Stimulated activated CD8-positive, alpha-beta memory T cell treated with anti-CD3 and anti-CD28 coated beads, Interleukin-15, amount 100 ng/mL, for 24 hours (primary cell): ENCODE data around the gene WASF1.
"Not testable (repeated sequence)": the region's sequence is repeated elsewhere in the genome, so short reads cannot be mapped to it uniquely, and the experiment has no call there.

Experiments
- DNase-seq: peaks from one replicate; pipeline ENCODE4 v3.0.0-alpha.2; 2020; ENCODE audit warnings: low read depth

The WASF1 gene

GRCh38 chr6:110173506-110174132 is 5.9 kb downstream of the WASF1 start:
- no peak for DNase-seq

DNA sequence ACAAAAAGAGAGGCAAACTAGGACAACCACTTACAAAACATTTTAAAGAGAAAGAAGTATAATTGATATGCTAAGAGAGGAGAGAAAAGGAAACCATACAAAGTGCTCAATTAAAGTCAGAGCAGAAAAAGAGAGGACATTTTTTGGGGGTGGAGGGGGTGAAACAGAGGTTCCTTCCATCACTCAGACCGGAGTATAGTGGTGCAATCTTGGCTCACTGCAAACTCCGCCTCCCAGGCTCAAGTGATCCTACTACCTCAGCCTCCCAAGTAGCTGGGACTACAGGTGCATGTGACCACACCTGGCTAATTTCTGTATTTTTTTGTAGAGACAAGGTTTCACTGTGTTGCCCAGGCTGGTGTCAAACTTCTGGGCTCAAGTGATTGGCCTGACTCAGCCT is 9.4 kb downstream of the WASF1 start:
- DNase-seq, result no peak

DNA sequence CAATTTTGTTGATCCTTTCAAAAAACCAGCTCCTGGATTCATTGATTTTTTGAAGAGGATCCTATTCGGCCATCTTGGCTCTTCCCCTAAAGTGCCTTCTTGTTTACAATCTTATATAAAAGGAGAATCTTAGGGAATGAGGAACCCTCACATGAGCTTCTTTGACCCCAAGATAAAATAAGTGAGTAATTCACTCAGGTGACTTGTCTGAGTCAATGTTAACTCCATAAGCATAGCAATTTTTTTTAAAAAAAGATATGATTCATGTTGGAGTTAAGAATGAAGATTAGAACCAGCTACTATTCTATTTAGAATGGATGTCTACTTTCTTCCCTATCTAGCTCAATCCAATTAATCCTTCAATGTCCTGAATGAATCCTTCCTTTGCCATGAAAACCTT is 21.0 kb downstream of the WASF1 start:
- no peak for DNase-seq

GRCh38 chr6:110147870-110148269 is 31.6 kb downstream of the WASF1 start:
- DNase-seq, result no peak

GRCh38 chr6:110140650-110141049 is 38.8 kb downstream of the WASF1 start:
- DNase-seq, result no peak

GRCh38 chr6:110139052-110139451 is 40.4 kb downstream of the WASF1 start:
- no peak for DNase-seq

DNA sequence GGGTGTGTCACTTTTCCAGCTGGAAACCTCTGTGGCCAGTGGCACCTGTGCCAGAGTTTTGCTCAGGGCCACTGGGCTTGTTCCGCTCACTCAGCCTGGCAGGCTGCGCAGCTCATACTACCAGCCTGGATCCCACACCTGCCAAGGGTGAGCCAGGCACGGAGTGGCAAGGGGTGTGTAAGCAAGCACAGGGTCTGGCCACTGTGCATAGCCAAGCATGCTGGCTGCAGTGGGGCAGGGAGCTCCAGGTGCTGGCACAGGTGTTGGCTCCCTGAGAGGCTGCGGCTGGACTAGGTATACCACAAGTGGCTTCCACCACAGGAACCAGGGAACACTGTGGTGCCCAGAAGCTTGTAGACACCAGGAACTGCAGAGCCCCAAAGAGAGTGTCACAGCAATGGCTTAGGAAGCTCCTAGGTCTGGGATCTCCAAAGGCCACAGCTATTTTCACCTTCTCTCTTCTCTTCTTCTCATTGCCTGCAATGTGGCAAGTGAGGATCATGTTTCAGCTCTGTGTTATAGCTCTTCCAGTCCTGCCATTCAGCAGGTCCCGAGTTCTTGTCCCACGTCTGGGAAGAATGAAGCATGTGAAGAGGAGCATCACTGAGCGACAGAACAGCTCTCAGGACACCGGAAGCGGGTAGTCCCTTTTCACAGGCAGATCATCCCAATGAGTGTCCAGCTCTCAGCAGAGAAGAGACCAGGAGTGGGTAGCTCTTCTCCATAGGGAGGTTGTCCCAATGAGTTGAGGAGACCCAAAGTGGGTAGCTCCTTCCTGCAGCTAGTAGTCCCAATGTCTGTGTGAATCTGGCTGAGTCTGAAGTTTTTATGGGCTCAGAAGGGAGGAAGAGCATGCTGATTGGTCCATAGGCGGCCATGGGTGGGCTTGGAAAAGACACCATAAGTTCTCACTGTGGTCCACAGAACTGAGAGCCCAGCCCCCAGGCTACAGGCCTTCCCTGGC is 41.3 kb downstream of the WASF1 start:
- no peak for DNase-seq

GRCh38 chr6:110130362-110130761 is 49.1 kb downstream of the WASF1 start:
- DNase-seq, result no peak

DNA sequence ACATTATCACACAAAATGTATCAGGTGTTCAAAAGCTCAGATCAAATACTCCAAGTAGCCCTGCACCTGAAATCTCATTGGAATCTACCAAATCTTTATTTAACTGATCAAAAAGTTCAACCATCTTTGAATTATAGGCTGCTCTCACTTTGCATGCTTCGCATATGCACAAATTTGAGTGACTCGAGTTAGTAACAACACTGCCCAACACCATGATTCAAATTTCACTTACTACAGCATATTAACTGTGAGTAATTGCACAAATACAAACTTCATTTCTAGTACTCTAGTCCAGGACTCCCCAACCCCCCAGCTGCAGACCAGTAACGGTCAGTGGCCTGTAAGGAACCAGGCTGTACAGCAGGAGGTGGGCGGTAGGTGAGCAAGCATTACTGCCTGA is 51.1 kb downstream of the WASF1 start:
- DNase-seq, result no peak

DNA sequence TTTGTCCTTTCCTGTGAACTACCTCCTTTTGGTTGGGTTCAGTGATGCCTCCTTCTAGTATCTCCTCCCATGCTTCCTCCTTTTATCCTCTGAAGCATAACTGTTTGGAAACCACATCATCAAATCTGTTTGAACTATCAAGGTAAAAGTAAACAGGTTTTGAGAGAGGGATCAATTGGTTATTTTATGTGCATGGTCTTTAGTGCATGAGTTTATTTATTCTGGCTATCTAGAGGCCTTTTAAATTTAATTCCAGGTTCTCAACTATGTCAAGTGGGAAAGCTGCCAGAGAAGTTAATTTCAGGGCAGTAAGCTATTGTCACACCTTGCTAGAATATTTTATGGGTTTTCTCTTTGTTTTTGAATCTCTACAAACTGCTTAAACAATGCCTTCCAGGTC is 54.1 kb downstream of the WASF1 start:
- DNase-seq, result no peak

DNA sequence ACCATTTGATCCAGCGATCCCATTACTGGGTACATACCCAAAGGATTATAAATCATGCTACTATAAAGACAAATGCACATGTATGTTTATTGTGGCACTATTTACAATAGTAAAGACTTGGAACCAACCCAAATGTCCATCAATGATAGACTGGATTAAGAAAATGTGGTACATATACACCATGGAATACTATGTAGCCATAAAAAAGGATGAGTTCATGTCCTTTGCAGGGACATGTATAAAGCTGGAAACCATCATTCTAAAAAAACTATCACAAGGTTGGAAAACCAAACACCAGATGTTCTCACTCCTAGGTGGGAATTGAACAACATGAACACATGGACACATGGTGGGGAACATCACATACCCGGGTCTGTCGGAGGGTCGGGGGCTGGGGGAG is 57.8 kb downstream of the WASF1 start:
- DNase-seq, result not testable (repeated sequence)

DNA sequence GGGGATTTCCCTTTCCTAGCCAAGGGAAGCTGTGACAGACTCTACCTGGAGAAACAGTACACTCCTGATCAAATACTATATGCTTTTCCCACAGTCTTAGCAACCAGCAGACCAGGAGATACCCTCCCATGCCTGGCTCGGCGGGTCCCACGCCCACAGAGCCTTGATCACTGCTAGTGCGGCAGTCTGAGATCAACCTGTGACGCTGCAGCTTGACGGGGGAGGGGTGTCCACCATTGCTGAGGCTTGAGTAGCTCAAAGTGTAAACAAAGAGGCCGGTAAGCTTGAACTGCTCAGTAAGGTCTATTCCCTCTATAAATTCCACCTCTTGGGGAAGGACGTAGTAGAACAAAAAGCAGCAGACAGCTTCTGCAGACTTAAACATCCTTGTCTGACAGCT is 63.2 kb downstream of the WASF1 start:
- DNase-seq, result no peak

GRCh38 chr6:110114004-110114403 is 65.5 kb downstream of the WASF1 start:
- DNase-seq, result no peak

- no peak for DNase-seq
Measured at GRCh38 chr6:110105296-110105695, 74.2 kb downstream of the WASF1 start.

- no peak for DNase-seq
Measured at GRCh38 chr6:110103260-110103659, 76.2 kb downstream of the WASF1 start.

- DNase-seq, result no peak
Measured at GRCh38 chr6:110102411-110102810, 77.1 kb downstream of the WASF1 start.

- DNase-seq, result no peak
Measured at GRCh38 chr6:110101885-110102284, 77.6 kb downstream of the WASF1 start.

DNA sequence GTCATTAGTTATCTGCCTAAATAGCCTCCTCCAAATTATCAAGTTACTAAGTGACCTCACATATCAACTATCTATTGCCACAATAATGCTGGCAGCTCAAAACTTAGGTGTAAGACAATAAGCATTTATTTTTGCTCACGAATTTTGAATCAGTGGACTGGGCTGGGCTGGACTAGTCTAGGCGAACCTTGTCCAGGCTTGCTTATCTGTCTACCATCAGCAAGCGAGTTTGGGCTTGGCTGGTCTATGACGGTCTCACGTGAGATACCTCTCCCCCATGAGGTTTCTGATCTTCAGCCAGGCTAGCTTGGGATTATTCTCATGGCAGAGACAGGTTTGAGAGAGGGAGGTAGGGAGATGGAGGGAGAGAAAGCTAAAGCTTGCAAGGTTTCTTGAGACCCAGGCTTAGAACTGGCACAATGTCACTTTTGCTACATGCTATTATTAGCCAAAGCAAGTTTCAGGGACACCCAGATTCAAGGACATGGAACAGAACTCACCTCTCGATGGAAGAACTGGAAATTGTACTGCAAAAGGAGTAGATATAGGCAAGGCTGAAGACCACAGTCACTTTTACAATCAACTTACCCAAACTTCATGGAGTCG is 80.9 kb downstream of the WASF1 start:
- no peak for DNase-seq

GRCh38 chr6:110097443-110097842 is 82.0 kb downstream of the WASF1 start:
- no peak for DNase-seq

DNA sequence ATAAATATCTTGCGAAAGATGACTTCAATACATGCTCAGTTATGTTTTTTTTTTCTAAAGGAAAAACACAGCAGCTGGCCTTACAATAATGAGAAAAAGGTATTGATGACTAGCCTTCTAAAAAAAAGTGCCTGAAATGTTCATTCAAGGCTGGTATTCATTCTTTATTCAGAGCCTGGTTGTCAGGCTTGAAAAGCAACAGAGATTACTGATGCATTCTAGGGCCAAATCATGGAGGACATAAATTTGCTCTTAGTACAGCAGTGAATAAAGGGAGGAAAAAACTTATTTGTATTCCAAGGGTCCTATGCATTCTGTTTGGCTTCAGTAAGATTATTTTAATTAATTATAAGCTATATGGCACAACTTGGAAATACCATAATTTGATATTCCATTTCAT is 83.5 kb downstream of the WASF1 start:
- no peak for DNase-seq

GRCh38 chr6:110095101-110095500 is 84.4 kb downstream of the WASF1 start:
- DNase-seq, result no peak

- no peak for DNase-seq
Measured at GRCh38 chr6:110093981-110094380, 85.5 kb downstream of the WASF1 start.

DNA sequence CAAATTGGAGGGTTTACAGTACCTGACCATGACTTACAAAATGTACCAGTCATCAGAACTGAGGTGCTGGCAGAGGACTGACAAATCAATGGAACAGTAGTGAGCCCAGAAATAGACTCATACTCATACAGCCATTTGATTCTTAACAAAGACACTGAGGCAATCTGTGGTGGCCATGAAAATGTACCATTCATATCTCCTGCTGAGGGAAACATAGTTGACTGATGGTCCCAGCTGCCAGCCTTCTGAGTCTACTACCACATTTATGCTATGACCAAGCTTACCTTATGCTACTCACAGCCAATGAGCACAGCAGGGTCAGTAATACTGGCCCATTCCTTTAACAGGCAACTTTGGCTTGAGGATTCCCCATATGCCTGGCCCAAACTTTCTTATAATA is 88.6 kb downstream of the WASF1 start:
- DNase-seq, result no peak
